ENCODE results near the gene HAT1.

Gene HAT1

DNA sequence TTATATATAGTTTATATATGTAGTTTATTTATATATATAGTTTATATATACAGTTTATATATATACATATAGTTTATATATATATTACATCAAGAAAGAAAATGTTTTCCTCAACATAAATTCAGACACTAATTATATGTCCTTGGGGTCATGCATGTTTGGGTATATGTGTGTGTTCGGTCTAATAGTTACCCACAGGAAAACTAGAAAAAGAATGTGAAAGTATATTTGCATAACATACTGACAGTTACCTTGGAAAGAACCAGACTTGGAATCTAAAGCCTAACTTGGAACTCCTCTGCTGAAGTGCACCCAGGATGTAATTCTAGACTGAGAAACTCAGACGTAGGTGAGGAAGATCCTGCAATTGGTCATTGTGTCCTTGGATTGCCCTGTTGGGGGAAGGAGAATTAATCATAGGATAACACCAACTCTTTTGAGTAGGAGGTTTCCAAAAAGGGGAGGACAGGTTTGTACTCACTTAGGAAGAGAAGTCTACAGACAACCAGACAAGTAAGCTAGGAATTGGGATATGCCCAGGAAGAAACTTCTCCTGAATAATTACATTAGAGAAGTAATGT lies 19.3 kb upstream of the HAT1 start:
- TF ChIP-seq, protein P1, sequence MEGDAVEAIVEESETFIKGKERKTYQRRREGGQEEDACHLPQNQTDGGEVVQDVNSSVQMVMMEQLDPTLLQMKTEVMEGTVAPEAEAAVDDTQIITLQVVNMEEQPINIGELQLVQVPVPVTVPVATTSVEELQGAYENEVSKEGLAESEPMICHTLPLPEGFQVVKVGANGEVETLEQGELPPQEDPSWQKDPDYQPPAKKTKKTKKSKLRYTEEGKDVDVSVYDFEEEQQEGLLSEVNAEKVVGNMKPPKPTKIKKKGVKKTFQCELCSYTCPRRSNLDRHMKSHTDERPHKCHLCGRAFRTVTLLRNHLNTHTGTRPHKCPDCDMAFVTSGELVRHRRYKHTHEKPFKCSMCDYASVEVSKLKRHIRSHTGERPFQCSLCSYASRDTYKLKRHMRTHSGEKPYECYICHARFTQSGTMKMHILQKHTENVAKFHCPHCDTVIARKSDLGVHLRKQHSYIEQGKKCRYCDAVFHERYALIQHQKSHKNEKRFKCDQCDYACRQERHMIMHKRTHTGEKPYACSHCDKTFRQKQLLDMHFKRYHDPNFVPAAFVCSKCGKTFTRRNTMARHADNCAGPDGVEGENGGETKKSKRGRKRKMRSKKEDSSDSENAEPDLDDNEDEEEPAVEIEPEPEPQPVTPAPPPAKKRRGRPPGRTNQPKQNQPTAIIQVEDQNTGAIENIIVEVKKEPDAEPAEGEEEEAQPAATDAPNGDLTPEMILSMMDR (IDR thresholded peaks at IDR 0.05): no peak

DNA sequence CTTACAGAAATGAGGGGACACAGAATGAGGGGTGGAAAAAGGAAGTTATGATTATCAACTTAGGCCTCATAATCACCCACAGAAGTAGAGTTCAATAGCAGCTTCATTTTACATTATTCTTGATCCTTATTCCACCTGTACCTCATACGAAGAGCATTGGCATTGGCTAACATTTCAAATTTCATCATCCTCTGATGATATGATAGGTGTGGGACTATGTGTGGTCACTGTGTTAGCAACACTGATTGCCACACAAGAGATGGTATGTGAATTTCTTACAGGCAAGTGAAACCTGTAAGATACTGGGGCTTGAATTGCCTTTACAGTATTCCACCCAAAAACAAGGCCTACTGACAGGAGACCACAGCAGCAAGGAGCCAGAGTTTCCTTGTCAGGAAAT lies 14.0 kb upstream of the HAT1 start:
- TF ChIP-seq, protein P1 (IDR thresholded peaks at IDR 0.05): no peak

DNA sequence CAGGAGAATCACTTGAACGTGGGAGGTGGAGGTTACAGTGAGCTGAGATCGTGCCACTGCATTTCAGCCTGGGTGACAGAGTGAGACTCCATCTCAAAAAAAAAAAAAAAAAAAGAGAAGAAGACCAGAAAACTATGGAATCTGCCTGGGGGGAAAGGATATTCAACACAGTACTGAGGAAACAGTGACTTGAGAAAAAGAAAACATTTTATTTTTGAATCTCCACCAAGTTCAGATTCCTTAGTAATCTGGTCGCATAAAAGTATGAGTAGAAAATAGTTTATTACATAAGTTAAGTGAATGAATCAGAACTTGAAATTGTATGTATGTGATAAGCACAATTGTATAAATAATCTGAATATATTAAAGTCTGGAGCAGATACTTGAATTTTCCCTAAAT lies 13.0 kb upstream of the HAT1 start:
- TF ChIP-seq, protein P1 (IDR thresholded peaks at IDR 0.05): no peak

DNA sequence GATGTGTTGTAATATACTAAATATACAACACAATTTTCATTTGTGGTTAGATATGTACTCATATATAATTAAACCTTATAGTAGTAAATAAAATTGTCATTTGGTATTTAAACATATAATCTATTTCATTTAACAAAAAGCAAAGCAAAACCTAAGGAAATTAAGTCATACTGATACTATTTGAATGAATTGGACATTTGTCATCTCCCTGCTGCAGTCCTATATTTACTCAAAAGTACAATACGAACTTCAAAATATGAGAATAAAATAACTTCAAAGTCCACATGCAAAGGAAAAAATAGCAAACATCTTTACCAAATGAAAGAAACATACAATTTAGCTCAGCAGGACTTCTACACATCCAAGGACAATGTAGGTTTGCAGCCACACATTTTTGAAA lies 11.8 kb upstream of the HAT1 start:
- TF ChIP-seq, protein P1 (IDR thresholded peaks at IDR 0.05): no peak

DNA sequence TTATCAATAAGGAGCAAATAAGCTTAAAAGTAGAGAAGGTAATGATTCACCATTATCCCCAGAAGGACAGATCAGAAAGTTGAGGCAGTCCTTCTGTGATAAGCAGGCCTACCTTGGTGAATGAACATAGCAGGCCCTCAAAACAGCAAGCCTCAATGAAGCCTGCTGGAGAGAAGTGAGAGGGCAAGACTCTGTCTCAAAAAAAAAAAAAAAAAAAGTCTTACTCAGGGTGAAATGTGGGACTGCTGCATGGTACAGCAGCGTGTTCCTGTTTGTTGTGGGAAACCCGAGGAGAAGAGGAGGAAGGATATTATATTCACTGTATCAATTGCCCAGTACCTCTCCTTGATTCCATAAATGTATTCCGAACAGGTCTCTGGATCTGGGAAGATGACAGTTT lies 8.7 kb upstream of the HAT1 start:
- TF ChIP-seq, protein P1 (IDR thresholded peaks at IDR 0.05): no peak

DNA sequence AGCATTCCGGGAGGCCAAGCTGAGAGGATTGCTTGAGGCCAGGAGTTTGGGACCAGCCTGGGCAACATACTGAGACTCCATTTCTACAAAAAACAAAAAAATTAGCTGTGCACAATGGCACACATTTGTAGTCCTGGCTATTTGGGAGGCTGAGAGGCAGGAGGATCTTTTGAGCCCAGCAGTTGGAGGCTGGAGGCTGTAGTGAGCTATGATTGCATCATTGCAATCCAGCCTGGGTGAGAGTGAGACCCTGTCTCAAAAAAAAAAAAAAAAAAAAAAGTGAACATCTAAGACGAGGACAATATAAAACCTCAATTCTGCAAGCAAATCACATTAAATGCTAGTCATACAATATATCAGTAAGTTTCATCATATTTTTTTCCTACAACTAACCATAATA lies 2.8 kb upstream of the HAT1 start:
- TF ChIP-seq, protein P1 (IDR thresholded peaks at IDR 0.05): no peak

DNA sequence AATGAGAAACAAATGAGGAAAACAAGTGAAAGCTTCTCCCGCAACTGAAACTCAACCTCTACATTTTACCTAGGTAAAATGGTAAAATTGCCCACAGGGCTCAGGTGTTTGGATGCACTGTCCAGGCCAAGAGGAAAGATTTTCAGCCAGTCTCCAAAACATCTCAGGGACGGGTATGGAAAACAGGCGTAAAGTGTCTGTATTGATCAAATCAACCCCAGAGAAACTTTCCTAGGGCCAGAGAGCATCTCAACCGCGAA lies 361 bp upstream of the HAT1 start:
- TF ChIP-seq, protein P1 (IDR thresholded peaks at IDR 0.05): no peak

DNA sequence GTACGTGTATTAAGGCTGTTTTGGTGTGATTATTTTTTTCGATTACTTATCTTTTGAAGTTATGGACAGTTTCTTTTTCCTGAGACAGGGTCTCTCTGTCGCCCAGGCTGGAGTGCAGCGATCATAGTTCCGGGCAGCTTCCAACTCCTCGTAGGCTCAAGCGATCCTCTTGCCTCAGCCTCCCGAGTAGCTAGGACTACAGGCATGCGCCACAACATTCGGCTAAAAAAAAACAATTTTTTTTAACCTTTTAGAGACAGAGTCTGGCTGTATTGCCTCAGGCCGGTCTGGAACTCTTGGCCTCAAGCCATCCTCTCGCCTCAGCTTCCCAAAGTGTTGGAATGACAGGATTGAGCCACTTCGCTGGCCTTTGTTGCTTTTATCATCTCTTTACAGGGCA lies 945 bp downstream of the HAT1 start:
- TF ChIP-seq, protein P1 (IDR thresholded peaks at IDR 0.05): no peak

All from LNCAP (cell line).